GM19463 (cell line): ENCODE measurements around the gene MAGI1.

Experiments
- ATAC-seq: cut with Tn5 transposase; IDR thresholded peaks from one replicate; pipeline ENCODE4 v1.9.1; 2021; ENCODE audit warnings: mild to moderate bottlenecking, moderate library complexity; ENCODE audit not compliant: unreplicated experiment

Gene MAGI1

DNA sequence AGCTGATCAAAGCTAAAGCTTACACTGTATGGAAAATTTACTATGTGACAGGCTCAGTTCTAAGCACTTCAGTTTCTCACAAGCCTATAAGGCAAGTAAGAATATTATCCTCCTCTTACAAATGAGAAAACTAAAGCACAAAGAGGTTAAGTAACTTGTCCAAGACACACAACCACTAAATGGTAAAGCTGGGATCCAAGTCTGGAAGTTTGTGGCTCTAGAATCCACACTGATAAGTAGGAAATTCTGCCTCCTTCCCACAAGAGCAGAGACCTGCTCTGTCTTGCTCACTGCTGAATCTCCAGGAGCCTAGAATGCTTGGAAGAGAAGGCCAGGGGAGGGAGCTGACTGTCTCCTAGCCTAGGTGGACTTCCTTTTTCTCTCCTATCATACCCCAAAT is 60.6 kb downstream of the MAGI1 start:
- no peak for ATAC-seq

- ATAC-seq = no peak
Observed at GRCh38 chr3:65975032-65975431, 63.7 kb downstream of the MAGI1 start.

GRCh38 chr3:65974509-65974908 is 64.2 kb downstream of the MAGI1 start:
- no peak for ATAC-seq

DNA sequence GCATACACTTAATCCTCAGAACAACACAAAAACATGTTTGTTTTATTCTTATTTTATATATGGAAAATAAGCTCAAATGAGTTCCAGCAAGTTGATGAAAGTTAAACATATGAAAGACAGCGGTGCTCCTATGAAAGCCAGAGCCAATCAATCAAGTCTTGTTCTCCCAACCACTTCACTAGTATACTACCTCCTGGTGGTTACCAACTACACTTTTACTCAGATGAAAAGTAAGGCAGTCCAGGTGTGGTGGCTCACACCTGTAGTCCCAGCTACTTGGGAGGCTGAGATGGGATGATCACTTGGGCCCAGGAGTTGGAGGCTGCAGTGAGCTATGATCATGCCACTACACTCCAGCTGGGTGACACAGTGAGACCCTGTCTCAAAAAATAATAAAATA is 66.0 kb downstream of the MAGI1 start:
- ATAC-seq = no peak

DNA sequence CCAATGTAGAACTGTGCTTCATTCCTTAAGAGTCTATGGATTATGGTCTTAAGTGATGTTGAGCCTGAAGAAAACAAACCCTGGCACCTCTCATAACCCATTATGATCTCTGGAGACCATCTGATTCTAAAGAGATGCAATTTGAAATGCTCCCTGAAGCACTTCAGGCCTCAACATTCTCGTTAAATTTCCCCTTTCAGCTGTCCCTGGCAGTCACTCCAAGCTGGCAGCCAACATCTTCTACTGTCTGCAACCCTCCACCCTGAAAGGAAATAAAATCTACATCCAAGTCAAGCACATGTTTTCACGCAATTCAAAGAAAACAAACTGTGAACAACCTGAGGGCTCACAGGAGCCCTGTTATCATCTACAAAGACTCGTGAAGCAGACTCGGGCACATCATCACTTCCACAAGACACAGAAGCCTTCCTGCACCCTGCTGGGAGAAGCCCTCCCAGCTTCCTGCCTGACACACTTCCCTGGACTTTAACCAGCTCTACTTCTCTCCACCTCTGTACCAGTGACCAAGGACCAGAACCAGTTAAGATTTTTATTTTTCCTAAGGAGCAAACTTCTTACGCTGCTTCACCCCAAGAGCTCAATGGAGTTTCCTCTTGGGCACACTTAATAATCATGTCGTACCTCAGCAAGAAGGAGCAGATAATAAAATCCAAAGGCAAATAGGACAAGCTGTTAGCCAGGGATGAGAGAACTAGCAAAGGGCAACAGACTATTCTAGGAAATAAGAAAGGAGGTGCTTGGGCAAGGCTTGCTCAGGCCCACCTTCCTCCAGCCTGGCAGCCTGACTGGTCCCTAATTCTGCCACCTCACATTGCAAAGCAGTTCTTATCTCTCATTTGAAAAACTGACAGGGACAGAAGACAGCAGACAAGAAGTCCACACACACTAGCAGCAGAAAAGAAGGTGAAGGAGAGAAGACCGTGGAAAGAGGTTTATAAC is 67.1 kb downstream of the MAGI1 start:
- no peak for ATAC-seq

- ATAC-seq = no peak
Observed at GRCh38 chr3:65968996-65969395, 69.7 kb downstream of the MAGI1 start.

DNA sequence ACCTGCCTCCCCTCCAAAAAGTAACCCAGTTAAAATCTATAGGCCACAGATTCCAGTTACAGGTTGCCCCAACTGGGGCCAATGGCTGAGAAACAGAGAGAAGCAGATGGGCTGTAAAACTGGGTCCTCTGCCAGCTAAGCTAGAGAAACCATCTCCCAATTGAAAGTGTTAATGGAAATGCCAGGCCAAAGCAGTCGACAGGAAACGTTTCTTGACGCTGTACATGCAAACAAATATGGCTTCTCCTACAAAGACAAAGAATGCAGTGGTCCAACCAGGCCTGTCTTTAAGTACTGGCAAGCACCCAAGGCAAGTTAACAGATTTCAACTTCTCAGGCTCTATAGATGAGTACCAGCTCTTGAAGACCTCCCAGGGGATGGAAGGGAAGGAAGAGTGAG is 71.3 kb downstream of the MAGI1 start:
- ATAC-seq = no peak

DNA sequence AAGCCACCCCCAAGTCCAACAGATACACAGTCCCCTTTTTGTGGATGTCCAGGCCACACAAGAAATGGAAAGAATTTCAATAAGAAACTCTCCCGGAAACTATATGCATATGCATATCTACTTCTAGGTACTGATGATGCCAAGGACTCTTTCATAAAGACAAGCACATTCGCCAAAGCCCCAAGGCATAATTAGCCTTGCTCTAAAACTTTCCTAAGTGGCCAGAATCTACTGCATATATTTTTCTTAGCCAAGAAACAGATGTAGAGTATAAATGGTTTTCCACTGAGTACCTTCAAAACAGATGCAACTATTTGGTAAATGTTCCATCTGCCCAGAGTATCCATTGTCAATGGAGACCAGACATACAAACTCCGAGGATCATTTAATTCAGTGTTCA is 73.9 kb downstream of the MAGI1 start:
- ATAC-seq = no peak

- peak; percentile 92 for ATAC-seq
Observed at GRCh38 chr3:65963787-65964677, 74.7 kb downstream of the MAGI1 start.

DNA sequence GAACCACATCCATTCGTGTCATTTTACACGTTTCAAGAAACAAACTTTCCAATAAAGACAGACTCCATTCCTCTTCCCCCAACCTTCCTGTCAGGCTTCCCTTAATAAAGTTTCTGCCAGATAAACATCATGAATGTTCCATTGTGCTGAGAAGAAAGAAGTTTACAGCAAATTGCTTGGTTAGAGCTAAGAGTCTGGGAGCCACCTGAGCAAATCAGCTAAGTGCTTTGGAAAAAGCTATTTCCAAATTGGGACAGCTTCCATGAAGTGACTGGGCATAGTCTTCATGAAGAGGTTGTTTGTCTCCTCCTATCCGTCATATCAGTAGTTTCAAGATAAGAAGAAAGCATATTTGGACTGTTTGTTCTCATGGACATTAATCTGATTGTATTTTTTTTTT is 77.0 kb downstream of the MAGI1 start:
- ATAC-seq = no peak

DNA sequence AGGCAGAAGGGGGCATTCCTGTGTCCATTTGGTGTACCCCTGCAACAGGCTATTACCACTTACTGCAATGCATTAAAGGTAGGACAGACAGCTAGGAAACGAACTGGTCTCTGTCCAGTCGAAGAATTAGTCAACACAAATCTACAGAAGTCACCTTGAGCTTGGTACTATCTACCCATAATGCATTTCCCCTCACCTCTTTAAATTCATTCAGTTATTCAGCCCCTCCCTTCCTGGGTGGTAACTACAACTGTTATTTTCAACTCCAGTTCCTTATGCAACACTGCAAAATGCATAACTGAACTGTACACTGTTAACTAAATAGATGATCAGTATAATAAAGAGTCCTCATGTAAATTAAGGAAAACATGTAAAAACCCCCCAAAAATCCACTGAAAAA is 77.6 kb downstream of the MAGI1 start:
- no peak for ATAC-seq

DNA sequence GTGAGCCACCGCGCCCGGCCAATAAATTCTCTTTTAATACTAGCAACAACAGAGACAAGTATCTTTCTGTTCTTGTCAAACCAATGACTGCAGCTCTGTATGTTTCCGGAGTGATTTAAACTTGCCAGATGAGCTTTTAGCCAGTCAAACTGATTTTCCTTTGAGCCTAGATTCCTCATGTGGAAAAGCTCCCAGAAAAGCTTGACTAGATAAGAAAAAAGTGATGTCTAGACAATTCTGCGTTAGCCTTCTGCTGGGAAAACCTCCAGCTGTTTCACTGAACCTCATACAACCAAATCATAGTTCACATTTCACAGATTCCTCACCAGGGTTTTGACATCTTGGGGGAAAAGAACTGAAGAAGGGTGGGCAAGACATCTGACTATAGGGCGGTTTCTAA is 78.6 kb downstream of the MAGI1 start:
- no peak for ATAC-seq

DNA sequence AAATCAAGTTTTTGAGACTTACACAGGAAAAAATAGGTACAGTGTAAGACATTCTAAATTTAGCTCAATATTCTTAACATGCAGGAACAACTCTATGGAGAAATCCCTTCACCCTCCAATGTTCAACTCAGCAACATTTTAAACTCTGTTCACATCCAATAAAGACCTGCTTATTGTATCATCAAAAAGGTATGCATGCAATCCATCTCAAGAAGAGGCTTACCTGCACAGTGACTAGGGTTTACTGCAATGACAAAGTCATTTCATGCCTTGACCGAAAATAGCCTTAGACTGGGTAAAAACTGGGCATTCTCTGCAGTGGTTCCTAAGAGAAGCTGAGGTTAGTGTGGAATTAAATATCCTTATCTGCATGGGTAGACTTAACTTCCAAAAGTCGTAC is 80.5 kb downstream of the MAGI1 start:
- ATAC-seq = no peak

- ATAC-seq = no peak
Observed at GRCh38 chr3:65955792-65956477, 82.8 kb downstream of the MAGI1 start.

GRCh38 chr3:65953881-65954733 is 84.6 kb downstream of the MAGI1 start:
- ATAC-seq = no peak

DNA sequence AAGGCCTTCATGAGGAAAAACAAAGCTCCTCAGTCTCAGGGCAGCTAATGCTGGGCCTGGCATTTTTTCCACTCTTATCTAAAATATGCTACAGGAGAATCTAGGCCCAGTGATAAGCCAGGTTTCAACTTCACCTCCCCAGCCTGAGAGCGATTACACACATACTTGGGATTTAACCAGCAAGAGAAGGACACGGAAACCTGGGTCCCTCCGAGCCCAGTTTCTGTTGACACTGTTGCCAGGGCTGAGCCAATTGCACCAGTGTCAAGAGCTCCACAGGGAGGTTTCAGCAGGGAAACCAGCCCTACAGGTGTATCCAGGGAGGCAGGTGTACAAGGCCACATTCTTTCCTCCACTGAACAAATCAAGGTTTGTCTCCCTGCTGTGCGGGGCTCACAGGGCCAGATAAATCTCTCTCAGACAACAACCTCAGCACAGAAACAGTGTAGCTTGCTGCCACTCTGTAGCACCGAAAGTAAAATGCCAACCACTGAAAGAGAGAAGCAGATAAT is 85.4 kb downstream of the MAGI1 start:
- no peak for ATAC-seq

DNA sequence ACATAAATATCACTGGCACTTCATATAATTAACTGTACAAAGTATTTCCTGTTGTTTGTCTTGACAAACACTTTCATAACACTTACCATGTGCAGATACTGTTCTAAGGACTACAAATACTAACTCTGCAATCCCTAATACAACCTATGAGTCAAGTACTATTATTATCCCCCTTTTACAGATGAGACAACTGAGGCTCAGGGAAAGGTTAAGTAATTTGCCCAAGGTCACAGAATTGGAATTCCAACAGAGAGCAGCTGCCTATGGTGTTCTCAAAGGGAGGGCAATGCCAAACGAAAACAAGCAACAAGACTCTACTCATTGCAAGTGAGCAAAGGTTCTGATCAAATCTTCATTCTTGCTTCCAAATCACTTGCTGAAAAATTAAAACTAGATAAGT is 85.9 kb downstream of the MAGI1 start:
- ATAC-seq = no peak

DNA sequence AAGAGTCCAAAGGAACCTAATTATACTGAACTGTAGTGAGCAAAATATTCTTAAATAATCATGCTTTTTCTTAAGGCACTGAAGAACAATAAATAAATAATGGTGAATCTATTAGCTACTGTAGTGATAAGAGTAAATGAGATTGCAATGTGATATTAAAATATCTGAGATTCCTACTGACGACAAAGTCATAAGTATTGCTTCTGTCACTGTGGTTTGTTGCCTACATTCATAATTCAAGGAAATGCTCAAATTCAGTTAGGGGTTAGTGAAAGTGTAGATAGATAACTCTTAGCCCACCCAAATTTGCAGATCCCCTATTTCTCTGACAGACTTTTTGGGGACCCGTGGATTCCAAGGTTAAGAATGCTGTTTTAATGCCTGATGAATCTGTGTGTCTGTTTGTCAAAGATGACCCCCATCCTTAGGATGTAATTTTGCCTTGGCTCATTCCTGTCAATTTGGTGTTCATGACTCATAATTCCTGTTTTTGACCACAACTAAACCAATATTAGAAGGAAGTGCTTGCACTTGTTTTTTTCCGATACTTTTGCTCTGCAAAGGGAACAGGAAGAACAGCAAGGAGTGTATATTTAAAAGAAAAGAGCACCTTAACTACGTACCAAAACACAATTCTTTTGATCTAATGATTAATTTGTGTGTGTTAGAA is 86.7 kb downstream of the MAGI1 start:
- no peak for ATAC-seq
